HFF-Myc (cell line): ENCODE measurements around the gene ADARB2.

Experiments used
- DNase-seq: peaks from one replicate; pipeline ENCODE4 v3.0.0-alpha.2; 2011; ENCODE audit warnings: low read depth; ENCODE audit errors: extremely low read depth
- H3K4me3 ChIP-seq: replicated peaks from 2 replicates; pipeline ENCODE4 v1.5.1; 2011; ENCODE audit warnings: low read depth, mild to moderate bottlenecking, control low read depth, low read length
- TF ChIP-seq, protein P1 (sequence below): IDR thresholded peaks from 2 replicates; pipeline ENCODE4 v1.5.1; 2012; ENCODE audit warnings: mild to moderate bottlenecking, low read depth, low read length, control low read depth; ENCODE audit errors: missing control alignments

The ADARB2 gene

DNA sequence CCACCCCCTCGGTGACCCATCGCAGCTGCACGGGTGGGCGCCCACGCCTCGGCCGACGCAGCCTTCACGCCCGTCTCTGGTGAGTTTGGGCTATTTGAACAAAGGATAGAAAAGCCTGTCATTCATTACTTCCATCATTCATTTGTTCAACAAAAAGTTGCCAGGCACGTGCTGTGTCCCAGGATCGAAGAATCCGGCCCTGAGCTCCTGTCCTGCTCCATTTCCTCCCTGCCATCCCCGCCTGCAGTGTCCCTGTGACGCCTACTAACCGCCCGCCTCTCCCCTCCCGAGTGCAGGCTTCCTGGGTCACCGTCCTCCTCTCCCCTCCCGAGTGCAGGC is 341.1 kb downstream of the ADARB2 start:
- TF ChIP-seq, protein P1, sequence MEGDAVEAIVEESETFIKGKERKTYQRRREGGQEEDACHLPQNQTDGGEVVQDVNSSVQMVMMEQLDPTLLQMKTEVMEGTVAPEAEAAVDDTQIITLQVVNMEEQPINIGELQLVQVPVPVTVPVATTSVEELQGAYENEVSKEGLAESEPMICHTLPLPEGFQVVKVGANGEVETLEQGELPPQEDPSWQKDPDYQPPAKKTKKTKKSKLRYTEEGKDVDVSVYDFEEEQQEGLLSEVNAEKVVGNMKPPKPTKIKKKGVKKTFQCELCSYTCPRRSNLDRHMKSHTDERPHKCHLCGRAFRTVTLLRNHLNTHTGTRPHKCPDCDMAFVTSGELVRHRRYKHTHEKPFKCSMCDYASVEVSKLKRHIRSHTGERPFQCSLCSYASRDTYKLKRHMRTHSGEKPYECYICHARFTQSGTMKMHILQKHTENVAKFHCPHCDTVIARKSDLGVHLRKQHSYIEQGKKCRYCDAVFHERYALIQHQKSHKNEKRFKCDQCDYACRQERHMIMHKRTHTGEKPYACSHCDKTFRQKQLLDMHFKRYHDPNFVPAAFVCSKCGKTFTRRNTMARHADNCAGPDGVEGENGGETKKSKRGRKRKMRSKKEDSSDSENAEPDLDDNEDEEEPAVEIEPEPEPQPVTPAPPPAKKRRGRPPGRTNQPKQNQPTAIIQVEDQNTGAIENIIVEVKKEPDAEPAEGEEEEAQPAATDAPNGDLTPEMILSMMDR = no peak
- no peak for DNase-seq
- no peak overlapping the region for H3K4me3 ChIP-seq

DNA sequence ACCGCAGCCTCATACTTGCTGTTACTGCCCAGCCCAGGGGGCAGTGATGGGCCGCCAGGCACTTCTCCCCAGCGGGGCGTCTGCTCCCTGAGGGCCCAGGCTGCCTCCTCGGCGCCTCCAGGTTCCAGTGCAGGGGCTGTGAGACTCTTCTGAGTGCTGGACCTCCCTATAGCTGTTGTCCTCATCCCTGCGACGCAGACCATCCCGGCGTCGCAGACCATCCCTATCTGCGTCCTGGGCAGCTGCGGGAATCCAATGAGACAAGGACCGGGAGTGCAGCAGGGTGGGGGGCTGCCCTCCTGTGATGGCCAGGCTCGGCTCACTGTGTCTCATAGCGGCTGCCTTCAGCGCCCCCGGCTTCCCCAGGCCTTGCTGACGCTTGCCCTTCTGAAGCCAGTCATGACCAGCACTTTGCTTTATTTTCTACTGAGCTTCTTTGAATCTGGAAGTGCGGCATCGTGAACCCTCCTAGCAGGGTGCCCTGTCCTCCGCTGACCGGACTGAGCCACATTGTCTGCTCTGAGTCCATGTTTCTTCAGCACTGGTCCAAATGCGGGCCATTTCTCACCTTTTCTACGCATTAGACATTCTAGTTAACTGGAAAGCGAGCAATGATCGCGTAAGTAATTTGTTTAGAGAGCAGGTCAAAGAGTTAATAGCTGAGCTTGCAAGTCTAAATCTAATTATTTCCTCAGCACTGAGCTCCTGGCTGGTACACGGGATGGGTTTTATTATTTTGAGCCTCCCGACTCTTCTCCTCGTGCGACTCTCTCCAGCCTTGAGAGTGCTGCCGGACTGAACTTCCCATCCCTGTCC is 341.6 kb downstream of the ADARB2 start:
- no peak for DNase-seq
- TF ChIP-seq, protein P1 = no peak

DNA sequence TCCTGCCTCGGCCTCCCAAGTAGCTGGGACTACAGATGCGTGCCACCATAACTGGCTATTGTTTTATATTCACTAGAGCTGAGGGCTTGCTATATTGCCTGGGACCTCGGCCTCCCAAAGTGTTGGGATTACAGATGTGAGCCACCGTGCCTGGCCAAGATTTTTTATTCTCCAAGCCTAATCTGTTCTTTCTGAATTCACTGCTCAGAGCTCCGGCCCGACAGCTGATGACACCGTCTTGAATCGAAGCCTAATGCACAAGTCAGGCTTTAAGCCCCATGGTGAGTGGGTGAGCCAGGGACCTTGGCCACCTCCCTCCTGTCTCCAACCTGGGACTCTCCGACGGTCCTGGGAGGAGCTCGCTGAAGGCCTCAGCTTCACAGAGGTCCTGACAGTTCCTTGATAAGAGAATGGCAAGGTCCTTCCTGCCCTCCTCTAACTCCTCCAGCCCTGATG is 342.3 kb downstream of the ADARB2 start:
- DNase-seq = no peak
- TF ChIP-seq, protein P1 = no peak
- H3K4me3 ChIP-seq = no peak overlapping the region

More for the DNA sequence above, 341.6 kb downstream of the ADARB2 start:
- H3K4me3 ChIP-seq = no peak overlapping the region

DNA sequence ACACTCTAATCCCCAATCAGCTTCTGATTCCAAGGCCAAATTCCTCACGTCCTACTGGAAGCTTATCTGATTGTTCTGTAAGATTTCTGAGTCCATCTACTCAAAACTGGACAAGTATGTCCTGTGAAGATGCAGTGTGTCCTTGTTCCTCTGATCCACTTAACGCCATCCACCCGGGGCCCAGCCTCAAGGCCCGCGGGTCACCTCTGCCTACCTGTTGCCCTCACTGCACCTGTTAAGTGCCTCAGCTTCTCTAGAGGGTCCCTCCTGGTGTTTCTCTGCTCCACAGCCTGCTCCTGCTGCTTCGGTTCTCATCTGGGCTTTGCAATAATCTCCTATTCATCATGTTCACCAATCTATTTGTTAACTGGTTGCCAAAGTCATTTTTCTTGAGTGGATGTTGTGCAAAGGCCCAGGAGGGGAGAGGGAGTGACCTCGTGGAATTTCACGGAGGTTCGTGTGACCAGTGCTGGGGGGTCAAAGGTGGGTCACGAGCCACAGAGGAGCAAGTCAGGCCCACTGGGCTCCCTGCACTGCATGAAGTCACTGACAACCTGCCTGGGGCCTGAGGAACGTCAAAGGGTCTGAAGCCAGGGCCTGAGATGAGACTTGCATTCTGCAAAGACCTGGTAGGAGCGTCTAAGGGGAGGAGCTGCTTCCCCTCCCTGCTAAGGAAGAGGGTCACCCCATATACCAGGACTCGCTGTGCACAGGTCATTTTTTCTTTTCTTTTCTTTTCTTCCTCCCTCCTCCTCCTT is 343.0 kb downstream of the ADARB2 start:
- H3K4me3 ChIP-seq = no peak overlapping the region
- TF ChIP-seq, protein P1 = no peak
- DNase-seq = no peak

DNA sequence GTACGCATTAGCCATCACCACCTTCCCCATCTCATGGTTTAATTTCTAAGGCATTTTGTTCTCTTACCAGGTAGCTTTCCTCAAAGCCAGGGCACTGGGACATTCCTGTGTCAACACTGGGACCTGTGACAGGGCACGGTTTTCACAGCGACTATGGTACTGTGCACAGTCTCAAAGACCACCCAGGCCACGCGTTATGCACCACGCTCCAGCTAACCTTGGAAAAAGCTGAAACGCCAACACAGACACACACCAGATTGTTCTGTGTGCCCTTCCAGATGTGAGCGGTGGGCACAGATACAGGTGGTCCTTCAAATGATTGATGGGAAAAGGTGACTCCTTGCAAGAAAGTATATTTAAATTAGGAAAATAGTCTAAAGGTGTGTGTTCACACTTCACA is 343.8 kb downstream of the ADARB2 start:
- TF ChIP-seq, protein P1 = no peak

DNA sequence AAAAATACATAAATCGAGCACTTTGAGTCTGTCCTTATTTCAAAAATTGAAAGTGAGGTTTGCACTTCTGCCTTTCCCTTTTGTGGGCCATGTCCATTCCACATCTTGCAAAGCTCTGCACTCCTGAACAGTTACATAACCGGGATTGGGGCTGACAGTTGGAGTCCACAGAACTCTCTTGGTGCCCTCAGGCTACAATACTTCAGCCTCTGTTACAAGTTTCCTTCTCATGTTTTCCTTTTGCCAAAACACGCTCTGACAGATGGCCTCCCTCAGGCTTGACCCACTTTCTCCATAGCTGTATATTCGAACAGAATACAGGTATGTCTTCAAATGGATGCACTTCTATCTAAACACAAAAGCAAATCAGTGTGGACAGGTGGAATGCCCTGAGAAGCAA is 345.2 kb downstream of the ADARB2 start:
- TF ChIP-seq, protein P1 = no peak
- no peak overlapping the region for H3K4me3 ChIP-seq
- DNase-seq = no peak

More for the DNA sequence above, 343.8 kb downstream of the ADARB2 start:
- H3K4me3 ChIP-seq = no peak overlapping the region
- no peak for DNase-seq
